OCI-LY7 (cell line): Measurements from ENCODE around the gene DUSP14.

Source experiments
- EZH2phosphoT487 ChIP-seq: fragments of 200-600 bp; sonication (generic); IDR thresholded peaks from 2 replicates; pipeline ENCODE4 v1.6.1; 2018; ENCODE audit warnings: low read depth, borderline replicate concordance, mild to moderate bottlenecking, mixed run types, antibody characterized with exemption, low read length, moderate library complexity, mixed read lengths
- TF ChIP-seq, protein P1 (sequence below): fragments of 200-600 bp; sonication (generic); conservative IDR thresholded peaks from 2 replicates; pipeline ENCODE4 v1.5.1; 2014; ENCODE audit warnings: mild to moderate bottlenecking, antibody characterized with exemption, low read length, moderate library complexity, mixed read lengths

DNA sequence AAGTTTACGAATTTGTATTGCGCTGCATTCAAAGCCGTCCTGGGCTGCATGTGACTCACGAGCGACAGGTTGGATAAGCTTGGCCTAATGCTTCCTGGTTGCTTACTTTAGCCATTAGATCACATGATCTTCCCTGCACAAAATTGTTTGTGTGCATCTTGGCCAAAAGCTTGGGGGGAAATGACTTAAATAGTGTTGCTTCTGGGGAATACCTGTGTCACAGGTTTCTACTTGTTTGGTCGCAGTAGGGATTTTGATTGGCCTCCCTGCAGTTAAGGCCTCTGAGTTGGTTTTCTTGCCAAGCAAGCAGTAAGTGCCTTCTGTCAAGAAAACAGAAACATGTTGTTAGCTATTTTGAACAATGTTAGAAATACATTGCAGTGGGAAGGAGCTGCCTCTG is 39.6 kb upstream of the DUSP14 start:
- TF ChIP-seq, protein P1, sequence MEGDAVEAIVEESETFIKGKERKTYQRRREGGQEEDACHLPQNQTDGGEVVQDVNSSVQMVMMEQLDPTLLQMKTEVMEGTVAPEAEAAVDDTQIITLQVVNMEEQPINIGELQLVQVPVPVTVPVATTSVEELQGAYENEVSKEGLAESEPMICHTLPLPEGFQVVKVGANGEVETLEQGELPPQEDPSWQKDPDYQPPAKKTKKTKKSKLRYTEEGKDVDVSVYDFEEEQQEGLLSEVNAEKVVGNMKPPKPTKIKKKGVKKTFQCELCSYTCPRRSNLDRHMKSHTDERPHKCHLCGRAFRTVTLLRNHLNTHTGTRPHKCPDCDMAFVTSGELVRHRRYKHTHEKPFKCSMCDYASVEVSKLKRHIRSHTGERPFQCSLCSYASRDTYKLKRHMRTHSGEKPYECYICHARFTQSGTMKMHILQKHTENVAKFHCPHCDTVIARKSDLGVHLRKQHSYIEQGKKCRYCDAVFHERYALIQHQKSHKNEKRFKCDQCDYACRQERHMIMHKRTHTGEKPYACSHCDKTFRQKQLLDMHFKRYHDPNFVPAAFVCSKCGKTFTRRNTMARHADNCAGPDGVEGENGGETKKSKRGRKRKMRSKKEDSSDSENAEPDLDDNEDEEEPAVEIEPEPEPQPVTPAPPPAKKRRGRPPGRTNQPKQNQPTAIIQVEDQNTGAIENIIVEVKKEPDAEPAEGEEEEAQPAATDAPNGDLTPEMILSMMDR = no peak
- no peak for TF ChIP-seq EZH2phosphoT487
